Measurements from ENCODE around the gene KIAA2012.

KIAA2012 gene

GRCh38 chr2:202201220-202202160 is 128.4 kb downstream of the KIAA2012 start:
- DNase-seq: no peak
- no peak overlapping the region for H3K9ac ChIP-seq (ENCODE audit: low read length)
- H3K79me2 ChIP-seq (ENCODE audit: low read length): no peaks in the 10 kb centered on the region
- H3K9me3 ChIP-seq (replicated peaks; ENCODE audit: insufficient read depth, low read length): no peaks in the 10 kb centered on the region
- no peaks in the 10 kb centered on the region for H3K9me2 ChIP-seq (replicated peaks; ENCODE audit: insufficient read depth, low read length)
- no peak overlapping the region for H3K4me2 ChIP-seq (ENCODE audit: low read depth, low read length)
- H3K4me1 ChIP-seq (ENCODE audit: low read length): no peaks in the 10 kb centered on the region
- H3K4me3 ChIP-seq (ENCODE audit: low read length): no peak overlapping the region
- TF ChIP-seq EZH2phosphoT487 (IDR thresholded peaks at IDR 0.05; ENCODE audit: low read length) (no peak), EZH2 (optimal IDR thresholded peaks at IDR 0.05; ENCODE audit: low read depth, low read length) (no peak), CTCF (IDR thresholded peaks at IDR 0.05; ENCODE audit: low read length) (no peak)
- H3K27ac ChIP-seq (ENCODE audit: low read length): no peak overlapping the region
- no peaks in the 10 kb centered on the region for H3F3A ChIP-seq (ENCODE audit: insufficient read depth, low read length)
- H3K36me3 ChIP-seq (replicated peaks; ENCODE audit: insufficient read depth, low read length): no peaks in the 10 kb centered on the region
- no peaks in the 10 kb centered on the region for H3K27me3 ChIP-seq (replicated peaks; ENCODE audit: insufficient read depth, low read length)
- H2AFZ ChIP-seq (ENCODE audit: low read length): no peak overlapping the region
- no peaks in the 10 kb centered on the region for H4K20me1 ChIP-seq (ENCODE audit: insufficient read depth, low read length)

- no peak overlapping the region for H3K4me3 ChIP-seq (ENCODE audit: low read length)
- H3K27me3 ChIP-seq (replicated peaks; ENCODE audit: insufficient read depth, low read length): no peaks in the 10 kb centered on the region
- DNase-seq: no peak
- H3K9me2 ChIP-seq (replicated peaks; ENCODE audit: insufficient read depth, low read length): no peaks in the 10 kb centered on the region
- H3K27ac ChIP-seq (ENCODE audit: low read length): no peak overlapping the region
- no peaks in the 10 kb centered on the region for H3F3A ChIP-seq (ENCODE audit: insufficient read depth, low read length)
- H3K4me1 ChIP-seq (ENCODE audit: low read length): no peaks in the 10 kb centered on the region
- H4K20me1 ChIP-seq (ENCODE audit: insufficient read depth, low read length): no peaks in the 10 kb centered on the region
- no peaks in the 10 kb centered on the region for H3K36me3 ChIP-seq (replicated peaks; ENCODE audit: insufficient read depth, low read length)
- TF ChIP-seq EZH2 (optimal IDR thresholded peaks at IDR 0.05; ENCODE audit: low read depth, low read length) (no peak), CTCF (IDR thresholded peaks at IDR 0.05; ENCODE audit: low read length) (no peak), EZH2phosphoT487 (IDR thresholded peaks at IDR 0.05; ENCODE audit: low read length) (no peak)
- no peaks in the 10 kb centered on the region for H3K9me3 ChIP-seq (replicated peaks; ENCODE audit: insufficient read depth, low read length)
- H3K4me2 ChIP-seq (ENCODE audit: low read depth, low read length): no peak overlapping the region
- H3K9ac ChIP-seq (ENCODE audit: low read length): no peak overlapping the region
- H3K79me2 ChIP-seq (ENCODE audit: low read length): no peaks in the 10 kb centered on the region
- H2AFZ ChIP-seq (ENCODE audit: low read length): no peak overlapping the region
Measured at GRCh38 chr2:202203348-202203747, 130.3 kb downstream of the KIAA2012 start.

GRCh38 chr2:202204855-202205254 is 131.8 kb downstream of the KIAA2012 start:
- no peaks in the 10 kb centered on the region for H3F3A ChIP-seq (ENCODE audit: insufficient read depth, low read length)
- TF ChIP-seq CTCF (IDR thresholded peaks at IDR 0.05; ENCODE audit: low read length): no peak
- no peak for TF ChIP-seq EZH2 (optimal IDR thresholded peaks at IDR 0.05; ENCODE audit: low read depth, low read length)
- TF ChIP-seq EZH2phosphoT487 (IDR thresholded peaks at IDR 0.05; ENCODE audit: low read length): no peak
- no peak overlapping the region for H3K27ac ChIP-seq (ENCODE audit: low read length)
- DNase-seq: no peak
- H4K20me1 ChIP-seq (ENCODE audit: insufficient read depth, low read length): no peaks in the 10 kb centered on the region
- no peaks in the 10 kb centered on the region for H3K36me3 ChIP-seq (replicated peaks; ENCODE audit: insufficient read depth, low read length)
- H3K9me3 ChIP-seq (replicated peaks; ENCODE audit: insufficient read depth, low read length): no peaks in the 10 kb centered on the region
- H3K4me2 ChIP-seq (ENCODE audit: low read depth, low read length): no peak overlapping the region
- H2AFZ ChIP-seq (ENCODE audit: low read length): no peak overlapping the region
- no peaks in the 10 kb centered on the region for H3K27me3 ChIP-seq (replicated peaks; ENCODE audit: insufficient read depth, low read length)
- no peak overlapping the region for H3K4me3 ChIP-seq (ENCODE audit: low read length)
- H3K79me2 ChIP-seq (ENCODE audit: low read length): no peaks in the 10 kb centered on the region
- no peaks in the 10 kb centered on the region for H3K9me2 ChIP-seq (replicated peaks; ENCODE audit: insufficient read depth, low read length)
- H3K4me1 ChIP-seq (ENCODE audit: low read length): no peaks in the 10 kb centered on the region
- H3K9ac ChIP-seq (ENCODE audit: low read length): no peak overlapping the region
